ENCODE results near the gene ZNF335. TPM values are rescaled to one million over a fixed set of nuclear protein-coding genes. Genes with fewer than 3 reads are reported as not detected.

ZNF335 gene
- total and polyA plus RNA-seq, 2 of the 13 experiments (the other 11 are each of a cell fraction or from before 2014, with no cell fraction given) = 9.7 to 13.7 TPM

GRCh38 chr20:45934586-45935415 lies 37.2 kb downstream of the ZNF335 start, which contains the start of gene PCIF1 (continued):
- TF ChIP-seq ZNF512 (CRISPR knock-in tag; IDR thresholded peaks at IDR 0.05) = peak; percentile 66; the same call in 1 of the 2 replicates
- TF ChIP-seq, protein P1, sequence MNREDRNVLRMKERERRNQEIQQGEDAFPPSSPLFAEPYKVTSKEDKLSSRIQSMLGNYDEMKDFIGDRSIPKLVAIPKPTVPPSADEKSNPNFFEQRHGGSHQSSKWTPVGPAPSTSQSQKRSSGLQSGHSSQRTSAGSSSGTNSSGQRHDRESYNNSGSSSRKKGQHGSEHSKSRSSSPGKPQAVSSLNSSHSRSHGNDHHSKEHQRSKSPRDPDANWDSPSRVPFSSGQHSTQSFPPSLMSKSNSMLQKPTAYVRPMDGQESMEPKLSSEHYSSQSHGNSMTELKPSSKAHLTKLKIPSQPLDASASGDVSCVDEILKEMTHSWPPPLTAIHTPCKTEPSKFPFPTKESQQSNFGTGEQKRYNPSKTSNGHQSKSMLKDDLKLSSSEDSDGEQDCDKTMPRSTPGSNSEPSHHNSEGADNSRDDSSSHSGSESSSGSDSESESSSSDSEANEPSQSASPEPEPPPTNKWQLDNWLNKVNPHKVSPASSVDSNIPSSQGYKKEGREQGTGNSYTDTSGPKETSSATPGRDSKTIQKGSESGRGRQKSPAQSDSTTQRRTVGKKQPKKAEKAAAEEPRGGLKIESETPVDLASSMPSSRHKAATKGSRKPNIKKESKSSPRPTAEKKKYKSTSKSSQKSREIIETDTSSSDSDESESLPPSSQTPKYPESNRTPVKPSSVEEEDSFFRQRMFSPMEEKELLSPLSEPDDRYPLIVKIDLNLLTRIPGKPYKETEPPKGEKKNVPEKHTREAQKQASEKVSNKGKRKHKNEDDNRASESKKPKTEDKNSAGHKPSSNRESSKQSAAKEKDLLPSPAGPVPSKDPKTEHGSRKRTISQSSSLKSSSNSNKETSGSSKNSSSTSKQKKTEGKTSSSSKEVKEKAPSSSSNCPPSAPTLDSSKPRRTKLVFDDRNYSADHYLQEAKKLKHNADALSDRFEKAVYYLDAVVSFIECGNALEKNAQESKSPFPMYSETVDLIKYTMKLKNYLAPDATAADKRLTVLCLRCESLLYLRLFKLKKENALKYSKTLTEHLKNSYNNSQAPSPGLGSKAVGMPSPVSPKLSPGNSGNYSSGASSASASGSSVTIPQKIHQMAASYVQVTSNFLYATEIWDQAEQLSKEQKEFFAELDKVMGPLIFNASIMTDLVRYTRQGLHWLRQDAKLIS (CRISPR knock-in tag; IDR thresholded peaks at IDR 0.05) = peak; percentile 98
- TF ChIP-seq, protein P2, sequence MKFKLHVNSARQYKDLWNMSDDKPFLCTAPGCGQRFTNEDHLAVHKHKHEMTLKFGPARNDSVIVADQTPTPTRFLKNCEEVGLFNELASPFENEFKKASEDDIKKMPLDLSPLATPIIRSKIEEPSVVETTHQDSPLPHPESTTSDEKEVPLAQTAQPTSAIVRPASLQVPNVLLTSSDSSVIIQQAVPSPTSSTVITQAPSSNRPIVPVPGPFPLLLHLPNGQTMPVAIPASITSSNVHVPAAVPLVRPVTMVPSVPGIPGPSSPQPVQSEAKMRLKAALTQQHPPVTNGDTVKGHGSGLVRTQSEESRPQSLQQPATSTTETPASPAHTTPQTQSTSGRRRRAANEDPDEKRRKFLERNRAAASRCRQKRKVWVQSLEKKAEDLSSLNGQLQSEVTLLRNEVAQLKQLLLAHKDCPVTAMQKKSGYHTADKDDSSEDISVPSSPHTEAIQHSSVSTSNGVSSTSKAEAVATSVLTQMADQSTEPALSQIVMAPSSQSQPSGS (CRISPR knock-in tag; IDR thresholded peaks at IDR 0.05) = peak; percentile 82
- peak; percentile 94 for TF ChIP-seq SALL2 (CRISPR knock-in tag; IDR thresholded peaks at IDR 0.05)
- peak; percentile 92 for TF ChIP-seq CCDC6 (CRISPR knock-in tag; IDR thresholded peaks at IDR 0.05)
- TF ChIP-seq TAF15 (IDR thresholded peaks at IDR 0.05; ENCODE audit: low read depth, low read length, poor library complexity, severe bottlenecking) = peak; percentile 91
- 0 out of 2 replicates have a peak, but pooled peaks have one; percentile 8 for TF ChIP-seq ZNF530 (CRISPR knock-in tag; IDR thresholded peaks at IDR 0.05; ENCODE audit: low read depth)
- no peak; the same call in 1 of the 2 replicates for TF ChIP-seq SMC3 (IDR thresholded peaks at IDR 0.05; ENCODE audit: low read length)
- TF ChIP-seq DMAP1 (CRISPR knock-in tag; IDR thresholded peaks at IDR 0.05) = peak; percentile 97
- TF ChIP-seq, protein P3, sequence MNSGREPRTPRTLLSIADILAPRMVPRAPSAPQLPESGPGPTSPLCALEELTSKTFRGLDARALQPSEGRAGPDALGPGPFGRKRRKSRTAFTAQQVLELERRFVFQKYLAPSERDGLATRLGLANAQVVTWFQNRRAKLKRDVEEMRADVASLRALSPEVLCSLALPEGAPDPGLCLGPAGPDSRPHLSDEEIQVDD (CRISPR knock-in tag; IDR thresholded peaks at IDR 0.05; ENCODE audit: borderline replicate concordance) = peak; percentile 95
- no peak for TF ChIP-seq SMARCE1 (IDR thresholded peaks at IDR 0.05; ENCODE audit: borderline replicate concordance)
- no peak for TF ChIP-seq ZKSCAN1 (IDR thresholded peaks at IDR 0.05; ENCODE audit: low read length)
- TF ChIP-seq, protein P4, sequence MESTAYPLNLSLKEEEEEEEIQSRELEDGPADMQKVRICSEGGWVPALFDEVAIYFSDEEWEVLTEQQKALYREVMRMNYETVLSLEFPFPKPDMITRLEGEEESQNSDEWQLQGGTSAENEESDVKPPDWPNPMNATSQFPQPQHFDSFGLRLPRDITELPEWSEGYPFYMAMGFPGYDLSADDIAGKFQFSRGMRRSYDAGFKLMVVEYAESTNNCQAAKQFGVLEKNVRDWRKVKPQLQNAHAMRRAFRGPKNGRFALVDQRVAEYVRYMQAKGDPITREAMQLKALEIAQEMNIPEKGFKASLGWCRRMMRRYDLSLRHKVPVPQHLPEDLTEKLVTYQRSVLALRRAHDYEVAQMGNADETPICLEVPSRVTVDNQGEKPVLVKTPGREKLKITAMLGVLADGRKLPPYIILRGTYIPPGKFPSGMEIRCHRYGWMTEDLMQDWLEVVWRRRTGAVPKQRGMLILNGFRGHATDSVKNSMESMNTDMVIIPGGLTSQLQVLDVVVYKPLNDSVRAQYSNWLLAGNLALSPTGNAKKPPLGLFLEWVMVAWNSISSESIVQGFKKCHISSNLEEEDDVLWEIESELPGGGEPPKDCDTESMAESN (CRISPR knock-in tag; conservative IDR thresholded peaks at IDR 0.05) = peak; percentile 94
- peak; percentile 84 for TF ChIP-seq TBX2 (CRISPR knock-in tag; IDR thresholded peaks at IDR 0.05; ENCODE audit: borderline replicate concordance)
- peak; percentile 57 for TF ChIP-seq HOMEZ (CRISPR knock-in tag; IDR thresholded peaks at IDR 0.05; ENCODE audit: low read depth)
- TF ChIP-seq ZNF639 (CRISPR knock-in tag; conservative IDR thresholded peaks at IDR 0.05) = peak; percentile 79

Measured in HepG2 (cell line).